Hepatocyte (in vitro differentiated cells): ENCODE measurements around the gene SLC10A6.

Source experiments
- EZH2 ChIP-seq: fragments of 200-600 bp; sonication (generic); IDR thresholded peaks from 2 replicates; pipeline ENCODE4 v1.6.1; 2016; ENCODE audit warnings: antibody characterized with exemption, mild to moderate bottlenecking, borderline replicate concordance
- TF ChIP-seq, protein P1 (sequence below): fragments of 200-600 bp; sonication (generic); IDR thresholded peaks from 2 replicates; pipeline ENCODE4 v1.5.1; 2016; ENCODE audit warnings: antibody characterized with exemption, mild to moderate bottlenecking; ENCODE audit not compliant: poor library complexity

- no peak for TF ChIP-seq EZH2
- TF ChIP-seq, protein P1, sequence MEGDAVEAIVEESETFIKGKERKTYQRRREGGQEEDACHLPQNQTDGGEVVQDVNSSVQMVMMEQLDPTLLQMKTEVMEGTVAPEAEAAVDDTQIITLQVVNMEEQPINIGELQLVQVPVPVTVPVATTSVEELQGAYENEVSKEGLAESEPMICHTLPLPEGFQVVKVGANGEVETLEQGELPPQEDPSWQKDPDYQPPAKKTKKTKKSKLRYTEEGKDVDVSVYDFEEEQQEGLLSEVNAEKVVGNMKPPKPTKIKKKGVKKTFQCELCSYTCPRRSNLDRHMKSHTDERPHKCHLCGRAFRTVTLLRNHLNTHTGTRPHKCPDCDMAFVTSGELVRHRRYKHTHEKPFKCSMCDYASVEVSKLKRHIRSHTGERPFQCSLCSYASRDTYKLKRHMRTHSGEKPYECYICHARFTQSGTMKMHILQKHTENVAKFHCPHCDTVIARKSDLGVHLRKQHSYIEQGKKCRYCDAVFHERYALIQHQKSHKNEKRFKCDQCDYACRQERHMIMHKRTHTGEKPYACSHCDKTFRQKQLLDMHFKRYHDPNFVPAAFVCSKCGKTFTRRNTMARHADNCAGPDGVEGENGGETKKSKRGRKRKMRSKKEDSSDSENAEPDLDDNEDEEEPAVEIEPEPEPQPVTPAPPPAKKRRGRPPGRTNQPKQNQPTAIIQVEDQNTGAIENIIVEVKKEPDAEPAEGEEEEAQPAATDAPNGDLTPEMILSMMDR = peak; percentile 84
Measured at GRCh38 chr4:86895692-86896488, 46.7 kb upstream of the SLC10A6 start.
